ENCODE data around the gene HSF2. TPM values are rescaled to one million over a fixed set of nuclear protein-coding genes. Genes with fewer than 3 reads are reported as not detected.
A peak's percentile ranks its signal among the peaks of the same experiment; 100 is the strongest.

HSF2 gene
- polyA plus RNA-seq (2013, experiment 1 of 2; ENCODE audit: insufficient read length), result 15.9 TPM
- 15.5 TPM for polyA plus RNA-seq (2013, experiment 2 of 2; ENCODE audit: insufficient read length)

- DNase-seq, result peak; percentile 99
Observed at GRCh38 chr6:122399348-122400120, at the start of gene HSF2. Gene HSF2 (plus strand): TSS chr6:122399652. CDS start chr6:122399738, 86 bp downstream.

GRCh38 chr6:122352981-122353664 is 46.3 kb upstream of the HSF2 start:
- DNase-seq, result no peak

- DNase-seq, result no peak
Observed at GRCh38 chr6:122360809-122361208, 38.6 kb upstream of the HSF2 start.

- no peak for DNase-seq
Observed at GRCh38 chr6:122361314-122361979, 38.0 kb upstream of the HSF2 start.

GRCh38 chr6:122363769-122364483 is 35.5 kb upstream of the HSF2 start:
- DNase-seq, result no peak

- no peak for DNase-seq
Observed at GRCh38 chr6:122365775-122366403, 33.6 kb upstream of the HSF2 start.

GRCh38 chr6:122367171-122367570 is 32.3 kb upstream of the HSF2 start:
- DNase-seq, result no peak

- no peak for DNase-seq
Observed at GRCh38 chr6:122369536-122369935, 29.9 kb upstream of the HSF2 start.

- DNase-seq, result no peak
Observed at GRCh38 chr6:122372647-122373046, 26.8 kb upstream of the HSF2 start.

GRCh38 chr6:122374307-122374706 is 25.1 kb upstream of the HSF2 start:
- DNase-seq, result no peak

- no peak for DNase-seq
Observed at GRCh38 chr6:122376246-122376645, 23.2 kb upstream of the HSF2 start.

GRCh38 chr6:122381494-122382265 is 17.8 kb upstream of the HSF2 start:
- DNase-seq, result peak; percentile 70

- no peak for DNase-seq
Observed at GRCh38 chr6:122385857-122386612, 13.4 kb upstream of the HSF2 start.

GRCh38 chr6:122388945-122389344 is 10.5 kb upstream of the HSF2 start:
- DNase-seq, result no peak

GRCh38 chr6:122389704-122390372 is 9.6 kb upstream of the HSF2 start:
- no peak for DNase-seq

- no peak for DNase-seq
Observed at GRCh38 chr6:122392564-122393350, 6.7 kb upstream of the HSF2 start.

GRCh38 chr6:122393351-122393896 is 6.0 kb upstream of the HSF2 start:
- DNase-seq, result no peak

- no peak for DNase-seq
Observed at GRCh38 chr6:122394016-122394415, 5.4 kb upstream of the HSF2 start.

- DNase-seq, result no peak
Observed at GRCh38 chr6:122399055-122399347, 451 bp upstream of the HSF2 start.

Measured in fibroblast of skin of abdomen (primary cell).